Prostate gland (tissue), 2 donors: ENCODE results near the gene ATP1A3. TPM values are rescaled to one million over a fixed set of nuclear protein-coding genes. Genes with fewer than 3 reads are reported as not detected.

Experiments used
- DNase-seq: peaks from one replicate; pipeline ENCODE4 v3.0.0-alpha.2; 2019; ENCODE audit warnings: low spot score
- H3K27ac ChIP-seq, 2 donors: fragments of 200-600 bp; sonication (generic); 2 replicates each; pipeline ENCODE4 v1.5.1; 2017 to 2019
- H3K27me3 ChIP-seq: fragments of 200-600 bp; sonication (generic); replicated peaks from 2 replicates; pipeline ENCODE4 v1.5.1; 2019; ENCODE audit not compliant: insufficient read depth
- H3K36me3 ChIP-seq, 2 donors: fragments of 200-600 bp; sonication (generic); 1 replicate in 1 of 2; 2 replicates in 1 of 2; pipeline versions ENCODE4 v1.5.1 to v1.8.1; 2017 to 2019
- H3K4me1 ChIP-seq: fragments of 200-600 bp; sonication (generic); replicated peaks from 2 replicates; pipeline ENCODE4 v1.5.1; 2019
- H3K4me3 ChIP-seq, 2 donors: fragments of 200-600 bp; sonication (generic); 2 replicates each; pipeline ENCODE4 v1.5.1; 2017 to 2019
- H3K9me3 ChIP-seq: fragments of 200-600 bp; sonication (generic); 2 replicates; pipeline ENCODE4 v1.5.1; 2017
- CTCF ChIP-seq, 4 experiments: fragments of 200-600 bp in 2 of 4; fragments of 450-650 bp in 2 of 4; sonication (generic) in 2 of 4; IDR thresholded peaks; 1 replicate in 3 of 4; 2 replicates in 1 of 4; pipeline ENCODE4 v1.5.1; 2016 to 2019; ENCODE audit warnings: antibody characterized with exemption in 4 of 4, mild to moderate bottlenecking in 2 of 4, moderate library complexity in 2 of 4
- POLR2A ChIP-seq: fragments of 450-650 bp; IDR thresholded peaks from one replicate; pipeline ENCODE4 v1.6.1; 2016; ENCODE audit warnings: antibody characterized with exemption, mild to moderate bottlenecking
- POLR2AphosphoS5 ChIP-seq: sonication (generic); formaldehyde crosslinking; IDR thresholded peaks from one replicate; pipeline ENCODE4 v1.6.1; 2017; ENCODE audit warnings: antibody characterized with exemption
- WGBS: methylation state at CpG from one replicate; pipeline ENCODE4 v1.1.5; 2018; 5-methylcytosine and 5-hydroxymethylcytosine counted together
- intact Hi-C: fragments of 100-400 bp; cut with DNase I; formaldehyde crosslinking; loops from one replicate; pipeline ENCODE4 v1.14.2; 2022
- total RNA-seq, 2 donors: library from RNA; depleted of rRNA; stranded (reverse); fragments of >200 nt; gene quantifications; one replicate each; pipeline ENCODE4 v1.1.0, GENCODE V29; 2016

ATP1A3 gene
- total RNA-seq, 2 donors from 2014 or later: 0.27 to 3.7 TPM

DNA sequence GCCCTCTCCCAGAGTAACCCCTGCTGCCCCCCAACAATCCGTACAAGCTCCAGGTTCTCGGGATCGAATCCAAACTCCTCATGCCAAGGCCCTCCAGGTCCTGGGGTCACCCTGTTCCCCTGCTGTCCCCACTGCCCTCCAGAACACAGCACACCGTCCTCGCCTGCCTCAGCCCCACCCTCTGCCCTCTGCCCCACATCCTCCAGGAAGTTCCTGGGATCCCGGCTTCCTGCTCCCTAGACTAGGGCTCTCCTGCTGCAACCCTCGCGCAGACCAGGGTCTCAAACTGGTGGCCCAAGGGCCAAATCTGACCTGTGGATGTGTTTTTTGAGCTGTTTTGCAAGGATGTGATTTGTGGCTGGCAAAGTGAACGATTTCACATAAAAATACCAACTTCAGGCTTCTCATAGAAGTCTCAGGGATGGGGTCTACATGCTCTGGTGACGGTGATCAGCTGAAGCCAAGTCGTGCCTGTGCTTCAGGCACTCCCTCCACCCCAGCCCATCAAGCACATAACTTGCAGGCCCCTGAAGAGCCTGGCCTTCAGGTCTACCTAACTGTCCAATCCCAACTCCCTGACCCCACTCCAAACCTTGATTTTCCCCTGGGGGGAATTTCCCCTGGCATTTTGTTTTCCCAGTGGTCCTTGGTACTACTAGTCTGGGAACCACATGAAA lies 36.7 kb downstream of the ATP1A3 start:
- H3K4me1 ChIP-seq: peaks cover 4% of the 10 kb centered on the region
- H3K9me3 ChIP-seq: no peaks in the 10 kb centered on the region
- intact Hi-C loops: loop anchor here (5.0 kb wide), 1 partner anchor 95 kb away; the partner anchor contains the start of gene RPS19
- peak overlapping the region; percentile 46 to 90 for H3K27ac ChIP-seq
- 85% methylated on average over 11 of the region's 11 CpGs for WGBS
- DNase-seq: no peak
- no peak overlapping the region for H3K4me3 ChIP-seq
- H3K27me3 ChIP-seq: no peaks in the 10 kb centered on the region
- TF ChIP-seq CTCF (IDR thresholded peaks at IDR 0.05) (no peak), POLR2A (no peak), POLR2AphosphoS5 (no peak)
- no peaks in the 10 kb centered on the region for H3K36me3 ChIP-seq

- DNase-seq: no peak
- Histone ChIP-seq H3K4me3 (no peak overlapping the region), H3K36me3 (no peaks in the 10 kb centered on the region), H3K9me3 (no peaks in the 10 kb centered on the region), H3K27me3 (no peaks in the 10 kb centered on the region), H3K27ac (no peak overlapping the region), H3K4me1 (peaks cover 4% of the 10 kb centered on the region)
- intact Hi-C loops: loop anchor here (5.0 kb wide), 1 partner anchor 94 kb away; the partner anchor contains the start of gene RPS19
- TF ChIP-seq POLR2AphosphoS5: no peak
- TF ChIP-seq CTCF (IDR thresholded peaks at IDR 0.05): no peak
- no peak for TF ChIP-seq POLR2A
- 84% methylated on average over 13 of the region's 13 CpGs for WGBS
These were observed 37.4 kb downstream of the ATP1A3 start for GRCh38 chr19:41956621-41957020.

GRCh38 chr19:41955521-41955920 lies 38.5 kb downstream of the ATP1A3 start:
- Histone ChIP-seq H3K36me3 (no peaks in the 10 kb centered on the region), H3K4me3 (no peak overlapping the region), H3K27ac (no peak overlapping the region), H3K4me1 (peaks cover 4% of the 10 kb centered on the region), H3K27me3 (no peaks in the 10 kb centered on the region), H3K9me3 (no peaks in the 10 kb centered on the region)
- 76% methylated on average over 7 of the region's 7 CpGs for WGBS
- TF ChIP-seq CTCF (IDR thresholded peaks at IDR 0.05): no peak
- TF ChIP-seq POLR2A: no peak
- no peak for TF ChIP-seq POLR2AphosphoS5
- no peak for DNase-seq
- intact Hi-C loops: loop anchor here (5.0 kb wide), 1 partner anchor 93 kb away; the partner anchor contains the start of gene RPS19

- intact Hi-C loops: no loop called here
- no peaks in the 10 kb centered on the region for H3K27me3 ChIP-seq
- peak; percentile 88 to 93 (median 92) for TF ChIP-seq CTCF (IDR thresholded peaks at IDR 0.05)
- no peak for TF ChIP-seq POLR2A
- peak; percentile 12 for TF ChIP-seq POLR2AphosphoS5
- H3K27ac ChIP-seq: no peak overlapping the region
- H3K4me1 ChIP-seq: no peaks in the 10 kb centered on the region
- no peak overlapping the region for H3K4me3 ChIP-seq
- no peaks in the 10 kb centered on the region for H3K9me3 ChIP-seq
- no peaks in the 10 kb centered on the region for H3K36me3 ChIP-seq
- WGBS: 6% methylated on average over 12 of the region's 12 CpGs
- DNase-seq: peak; percentile 64
These were observed 42.3 kb downstream of the ATP1A3 start for GRCh38 chr19:41951686-41952172.

GRCh38 chr19:41947091-41947490 lies 46.9 kb downstream of the ATP1A3 start:
- intact Hi-C loops: no loop called here
- TF ChIP-seq POLR2A (no peak), CTCF (IDR thresholded peaks at IDR 0.05) (no peak), POLR2AphosphoS5 (no peak)
- Histone ChIP-seq H3K27ac (no peak overlapping the region), H3K9me3 (no peaks in the 10 kb centered on the region), H3K36me3 (no peaks in the 10 kb centered on the region), H3K4me1 (no peaks in the 10 kb centered on the region), H3K27me3 (no peaks in the 10 kb centered on the region), H3K4me3 (no peak overlapping the region)
- 92% methylated on average over 3 of the region's 3 CpGs for WGBS
- DNase-seq: no peak
